GM18868 (cell line): ENCODE results near the gene RHBDD3.

Experiments
- ATAC-seq: cut with Tn5 transposase; IDR thresholded peaks from one replicate; pipeline ENCODE4 v1.9.1; 2021; ENCODE audit warnings: mild to moderate bottlenecking, moderate library complexity; ENCODE audit not compliant: unreplicated experiment

The RHBDD3 gene

GRCh38 chr22:29306835-29307595 lies 39.2 kb upstream of the RHBDD3 start:
- ATAC-seq, result no peak

GRCh38 chr22:29306175-29306834 lies 38.5 kb upstream of the RHBDD3 start, which contains the start of gene GAS2L1:
Gene GAS2L1 (plus strand): TSS chr22:29306650. CDS start chr22:29308106, 1,456 bp downstream.
- ATAC-seq, result no peak

- no peak for ATAC-seq
These were observed 38.0 kb upstream of the RHBDD3 start for GRCh38 chr22:29305836-29306174.

- no peak for ATAC-seq
These were observed 35.1 kb upstream of the RHBDD3 start for GRCh38 chr22:29302681-29303465.

- ATAC-seq, result no peak
These were observed 34.6 kb upstream of the RHBDD3 start for GRCh38 chr22:29302402-29302680.

- ATAC-seq, result no peak
These were observed 34.1 kb upstream of the RHBDD3 start for GRCh38 chr22:29301716-29302401.

- ATAC-seq, result no peak
These were observed 33.2 kb upstream of the RHBDD3 start for GRCh38 chr22:29300807-29301601.

GRCh38 chr22:29300467-29300806 lies 32.7 kb upstream of the RHBDD3 start:
- no peak for ATAC-seq

- ATAC-seq, result no peak
These were observed 31.5 kb upstream of the RHBDD3 start for GRCh38 chr22:29299136-29299900.

GRCh38 chr22:29298641-29299040 lies 30.9 kb upstream of the RHBDD3 start:
- ATAC-seq, result no peak

GRCh38 chr22:29292379-29292778 lies 24.6 kb upstream of the RHBDD3 start:
- no peak for ATAC-seq

GRCh38 chr22:29291215-29291614 lies 23.4 kb upstream of the RHBDD3 start:
- no peak for ATAC-seq

- ATAC-seq, result no peak
These were observed 22.3 kb upstream of the RHBDD3 start for GRCh38 chr22:29290061-29290460.

GRCh38 chr22:29288837-29289236 lies 21.1 kb upstream of the RHBDD3 start:
- ATAC-seq, result no peak

GRCh38 chr22:29284196-29284595 lies 16.4 kb upstream of the RHBDD3 start:
- ATAC-seq, result no peak

- no peak for ATAC-seq
These were observed 10.1 kb upstream of the RHBDD3 start for GRCh38 chr22:29277927-29278326.

GRCh38 chr22:29275819-29276565 lies 8.2 kb upstream of the RHBDD3 start:
- ATAC-seq, result no peak

- ATAC-seq, result no peak
These were observed 7.4 kb upstream of the RHBDD3 start for GRCh38 chr22:29275167-29275566.

GRCh38 chr22:29272624-29273023 lies 4.8 kb upstream of the RHBDD3 start:
- no peak for ATAC-seq
